Stomach (tissue), 9 donors: ENCODE measurements around the gene ETF1. TPM values are rescaled to one million over a fixed set of nuclear protein-coding genes. Genes with fewer than 3 reads are reported as not detected.

ENCODE experiments used
- DNase-seq, 2 donors: peaks; one replicate each; pipeline versions ENCODE4 v3.0.0 to v3.0.0-alpha.2; 2013 to 2019
- H3K27ac ChIP-seq, 5 donors: fragments of 200-600 bp in 4 of 5; sonication (generic) in 4 of 5; one replicate each; pipeline ENCODE4 v1.5.1; 2013 to 2019; ENCODE audit warnings: mild to moderate bottlenecking in 1 of 5, moderate library complexity in 1 of 5
- H3K27me3 ChIP-seq, 3 donors: fragments of 200-600 bp; sonication (generic); one replicate each; pipeline ENCODE4 v1.5.1; 2017 to 2019; ENCODE audit warnings: mixed run types in 1 of 3
- H3K36me3 ChIP-seq, 4 donors: fragments of 200-600 bp; sonication (generic); 1 replicate in 3 of 4; 2 replicates in 1 of 4; pipeline ENCODE4 v1.5.1; 2016 to 2019
- H3K4me1 ChIP-seq, 4 donors: fragments of 200-600 bp; sonication (generic); one replicate each; pipeline ENCODE4 v1.5.1; 2016 to 2019
- H3K4me3 ChIP-seq, 4 donors: fragments of 200-600 bp; sonication (generic) in 3 of 4; one replicate each; pipeline ENCODE4 v1.5.1; 2016 to 2019; ENCODE audit warnings: mild to moderate bottlenecking in 1 of 4
- H3K9me3 ChIP-seq, 4 donors: fragments of 200-600 bp; sonication (generic); one replicate each; pipeline ENCODE4 v1.5.1; 2016 to 2019
- CTCF ChIP-seq, 7 experiments: fragments of 450-650 bp in 4 of 7; fragments of 200-600 bp in 3 of 7; sonication (generic) in 3 of 7; IDR thresholded peaks; one replicate each; pipeline ENCODE4 v1.5.1; 2016 to 2019; ENCODE audit warnings: antibody characterized with exemption in 7 of 7, control low read depth in 2 of 7, mild to moderate bottlenecking in 1 of 7
- EP300 ChIP-seq: sonication (generic); formaldehyde crosslinking; IDR thresholded peaks from one replicate; pipeline ENCODE4 v1.6.1; 2017; ENCODE audit warnings: antibody characterized with exemption
- POLR2A ChIP-seq, 4 donors: fragments of 450-650 bp; IDR thresholded peaks; one replicate each; pipeline ENCODE4 v1.6.1; 2016; ENCODE audit warnings: antibody characterized with exemption in 4 of 4, control low read depth in 2 of 4, mild to moderate bottlenecking in 1 of 4, moderate library complexity in 1 of 4
- POLR2AphosphoS5 ChIP-seq, 3 donors: sonication (generic); formaldehyde crosslinking; IDR thresholded peaks; one replicate each; pipeline ENCODE4 v1.6.1; 2016; ENCODE audit warnings: antibody characterized with exemption in 3 of 3
- WGBS, 5 donors: extraction: QIAGEN DNeasy Blood & Tissue Kit in 3 of 5; methylation state at CpG; one replicate each; pipeline versions ENCODE4 v1.1.5 to v1.1.7; 2013 to 2018; 5-methylcytosine and 5-hydroxymethylcytosine counted together
- intact Hi-C: fragments of 100-400 bp; cut with DNase I; formaldehyde crosslinking; loops from one replicate; pipeline ENCODE4 v1.15.1; 2023; ENCODE audit warnings: low total_unique reads
- polyA plus RNA-seq, 3 donors: library from polyadenylated mRNA; stranded (reverse); fragments of 200-250 nt; gene quantifications; one replicate each; pipeline ENCODE4 v1.2.3, GENCODE V29; 2013
- total RNA-seq, 5 donors: library from RNA; depleted of rRNA; stranded (reverse); fragments of >200 nt; gene quantifications; one replicate each; pipeline versions ENCODE4 v1.1.0 to v1.2.3, GENCODE V29; 2014 to 2016
- donor health status: healthy with polysubstance abuse.
- donor health status: Bipolar disorder and iron deficiency.
- donor health status: healthy.

ETF1 gene
- total and polyA plus RNA-seq, 8 donors, result 9.0 to 119 (median 51.0) TPM

DNA sequence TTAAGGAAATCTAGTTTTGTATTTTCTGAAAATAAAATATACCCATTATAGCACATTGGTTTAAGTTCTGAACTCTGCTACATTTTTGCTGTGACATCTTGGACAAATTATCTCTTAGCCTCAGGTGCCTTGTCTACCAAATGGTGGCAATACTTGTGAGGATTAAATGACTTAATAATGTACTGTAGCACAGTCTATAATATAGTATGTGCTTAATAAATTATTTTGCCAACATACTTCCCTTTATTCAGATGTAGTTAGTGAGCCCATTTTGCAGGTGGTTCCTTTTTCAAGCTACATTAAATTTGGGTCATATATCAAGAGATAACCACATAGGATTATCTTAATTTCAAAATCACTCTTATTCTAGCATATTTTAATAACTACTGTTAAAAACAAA, 3.2 kb downstream of the ETF1 start:
- Histone ChIP-seq H3K9me3 (no peaks in the 10 kb centered on the region), H3K36me3 (peaks cover 0 to 14% (median 6%) of the 10 kb centered on the region in 4 donors), H3K27me3 (no peaks in the 10 kb centered on the region), H3K4me3 (no peak overlapping the region), H3K27ac (peak overlapping the region in 2 of 5 donors; percentile 24 to 32), H3K4me1 (peaks cover 32 to 79% (median 57%) of the 10 kb centered on the region in 4 donors)
- intact Hi-C loops, result no loop called here
- no peak for DNase-seq
- TF ChIP-seq POLR2AphosphoS5 (IDR thresholded peaks at IDR 0.05) (no peak), EP300 (no peak), CTCF (IDR thresholded peaks at IDR 0.05) (no peak), POLR2A (IDR thresholded peaks at IDR 0.05) (no peak)

DNA sequence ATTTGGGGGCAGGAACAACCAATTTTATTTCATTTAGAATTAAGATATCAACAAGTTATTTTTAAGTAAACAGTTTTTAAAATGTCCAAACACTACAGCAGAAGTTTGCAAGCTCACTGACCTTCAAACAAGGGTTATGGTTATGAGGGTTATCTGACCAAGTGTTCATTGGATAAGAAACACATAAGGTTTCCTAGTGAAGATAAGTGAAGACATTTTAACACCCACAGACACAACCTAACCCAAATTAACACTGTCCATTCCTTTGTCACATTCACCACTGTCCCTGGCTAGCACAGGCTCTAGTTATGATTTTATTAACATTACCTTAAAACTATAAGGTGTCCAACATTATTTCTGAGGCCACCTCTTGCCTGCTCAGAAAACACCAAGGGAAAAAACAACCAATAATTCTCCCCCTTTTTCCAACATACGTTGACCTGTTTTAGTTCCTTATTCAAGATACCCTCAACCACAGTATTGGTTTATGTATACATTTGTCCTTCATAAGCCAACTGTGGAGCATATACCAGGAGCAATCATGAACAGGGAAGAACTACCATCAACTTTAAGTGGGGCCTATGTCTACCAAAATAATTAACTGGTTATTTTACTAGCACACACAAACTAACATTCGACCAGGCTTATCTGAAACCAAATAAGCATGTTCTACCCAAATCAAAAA, 4.0 kb downstream of the ETF1 start:
- intact Hi-C loops, result no loop called here
- H3K36me3 ChIP-seq, result peaks cover 0 to 14% (median 6%) of the 10 kb centered on the region in 4 donors
- H3K27ac ChIP-seq, result peak overlapping the region in 1 of 5 donors; percentile 24
- no peak overlapping the region for H3K4me3 ChIP-seq
- WGBS, 5 donors, result 28 to 61% (median 42%) methylated on average over 2 of the region's 2 CpGs
- no peak for DNase-seq
- no peaks in the 10 kb centered on the region for H3K27me3 ChIP-seq
- no peak for TF ChIP-seq EP300
- H3K9me3 ChIP-seq, result no peaks in the 10 kb centered on the region
- peaks cover 28 to 79% (median 53%) of the 10 kb centered on the region in 4 donors for H3K4me1 ChIP-seq

- DNase-seq, result peak in 1 of 2 donors; percentile 19
- peaks cover 24 to 96% (median 57%) of the 10 kb centered on the region in 4 donors for H3K4me1 ChIP-seq
- no peaks in the 10 kb centered on the region for H3K27me3 ChIP-seq
- H3K27ac ChIP-seq, result no peak overlapping the region
- no peak overlapping the region for H3K4me3 ChIP-seq
- intact Hi-C loops, result no loop called here
- H3K36me3 ChIP-seq, result peaks cover 0 to 14% (median 6%) of the 10 kb centered on the region in 4 donors
- no peak for TF ChIP-seq EP300
- TF ChIP-seq CTCF (IDR thresholded peaks at IDR 0.05), result no peak
- no peak for TF ChIP-seq POLR2A (IDR thresholded peaks at IDR 0.05)
- TF ChIP-seq POLR2AphosphoS5 (IDR thresholded peaks at IDR 0.05), result no peak
- 48 to 71% (median 50%) methylated on average over 4 of the region's 4 CpGs for WGBS, 5 donors
- no peaks in the 10 kb centered on the region for H3K9me3 ChIP-seq
These were observed 6.2 kb downstream of the ETF1 start for GRCh38 chr5:138536665-138537315.

DNA sequence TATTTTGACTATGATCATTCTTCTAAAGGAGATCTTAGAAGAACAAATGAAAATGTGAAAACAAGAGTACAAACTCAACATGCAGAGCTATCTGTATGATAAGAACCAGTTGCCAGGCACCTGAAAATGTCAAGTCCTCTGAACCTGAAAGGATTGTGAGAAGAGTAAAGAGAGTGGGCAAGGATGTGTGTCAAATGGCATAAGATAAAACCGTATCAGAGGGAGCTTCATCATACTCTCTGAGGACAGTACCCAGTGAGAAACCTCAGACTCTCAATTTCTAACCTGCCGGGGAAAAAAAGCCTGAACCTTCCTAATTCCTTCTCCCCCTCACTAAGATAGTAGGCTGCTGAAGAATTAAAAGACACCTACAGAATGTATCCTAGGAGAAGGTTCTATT, 6.8 kb downstream of the ETF1 start:
- Histone ChIP-seq H3K36me3 (peaks cover 0 to 14% (median 6%) of the 10 kb centered on the region in 4 donors), H3K4me1 (peaks cover 18 to 96% (median 54%) of the 10 kb centered on the region in 4 donors), H3K27me3 (no peaks in the 10 kb centered on the region), H3K4me3 (no peak overlapping the region), H3K27ac (no peak overlapping the region), H3K9me3 (no peaks in the 10 kb centered on the region)
- DNase-seq, result no peak
- intact Hi-C loops, result no loop called here
- TF ChIP-seq POLR2AphosphoS5 (IDR thresholded peaks at IDR 0.05) (no peak), EP300 (no peak), CTCF (IDR thresholded peaks at IDR 0.05) (no peak), POLR2A (IDR thresholded peaks at IDR 0.05) (no peak)
- 52 to 59% (median 52%) methylated on average over 2 of the region's 2 CpGs for WGBS, 5 donors
